Hepatocyte (in vitro differentiated cells): Measurements from ENCODE around the gene TRIM7. TPM values are rescaled to one million over a fixed set of nuclear protein-coding genes. Genes with fewer than 3 reads are reported as not detected.
"Not testable (repeated sequence)": the region's sequence is repeated elsewhere in the genome, so short reads cannot be mapped to it uniquely, and the experiment has no call there.

Experiments
- DNase-seq: peaks from one replicate; pipeline ENCODE4 v3.0.0-alpha.2; 2016; ENCODE audit warnings: low spot score
- H2AFZ ChIP-seq: fragments of 200-600 bp; sonication (generic); 2 replicates; pipeline ENCODE4 v1.6.0; 2016; ENCODE audit warnings: antibody characterized with exemption, mild to moderate bottlenecking
- H3K27ac ChIP-seq: fragments of 200-600 bp; sonication (generic); 2 replicates; pipeline ENCODE4 v1.5.1; 2016; ENCODE audit warnings: mild to moderate bottlenecking
- H3K27me3 ChIP-seq: fragments of 200-600 bp; sonication (generic); 2 replicates; pipeline ENCODE4 v1.6.1; 2016
- H3K36me3 ChIP-seq: fragments of 200-600 bp; sonication (generic); replicated peaks from 2 replicates; pipeline ENCODE4 v1.5.1; 2016; ENCODE audit warnings: low read depth; ENCODE audit not compliant: insufficient read depth
- H3K4me1 ChIP-seq: fragments of 200-600 bp; sonication (generic); 2 replicates; pipeline ENCODE4 v1.5.1; 2016; ENCODE audit warnings: mild to moderate bottlenecking, moderate library complexity; ENCODE audit not compliant: insufficient read depth
- H3K4me2 ChIP-seq: fragments of 200-600 bp; sonication (generic); 2 replicates; pipeline ENCODE4 v1.6.0; 2016
- H3K4me3 ChIP-seq: fragments of 200-600 bp; sonication (generic); 2 replicates; pipeline ENCODE4 v1.5.1; 2016; ENCODE audit warnings: mild to moderate bottlenecking
- H3K79me2 ChIP-seq: fragments of 200-600 bp; sonication (generic); 2 replicates; pipeline ENCODE4 v1.6.0; 2017; ENCODE audit warnings: mild to moderate bottlenecking
- H3K9me2 ChIP-seq: fragments of 200-600 bp; sonication (generic); replicated peaks from 2 replicates; pipeline ENCODE4 v1.6.0; 2017; ENCODE audit warnings: mild to moderate bottlenecking; ENCODE audit not compliant: insufficient read depth
- H3K9me3 ChIP-seq: fragments of 200-600 bp; sonication (generic); 2 replicates; pipeline ENCODE4 v1.5.1; 2016; ENCODE audit warnings: low read depth, mild to moderate bottlenecking
- H4K20me1 ChIP-seq: fragments of 200-600 bp; sonication (generic); 2 replicates; pipeline ENCODE4 v1.6.0; 2016; ENCODE audit warnings: mild to moderate bottlenecking; ENCODE audit not compliant: insufficient read depth, poor library complexity, severe bottlenecking
- EZH2 ChIP-seq: fragments of 200-600 bp; sonication (generic); IDR thresholded peaks from 2 replicates; pipeline ENCODE4 v1.6.1; 2016; ENCODE audit warnings: antibody characterized with exemption, mild to moderate bottlenecking, borderline replicate concordance
- EZH2phosphoT487 ChIP-seq: fragments of 200-600 bp; sonication (generic); IDR thresholded peaks from one replicate; pipeline ENCODE4 v1.6.1; 2018; ENCODE audit warnings: antibody characterized with exemption, mild to moderate bottlenecking, low read depth, moderate library complexity; ENCODE audit not compliant: unreplicated experiment, severe bottlenecking
- WGBS: methylation state at CpG from one replicate; pipeline ENCODE4 v1.1.6; 2016; ENCODE audit warnings: low lambda C conversion rate; ENCODE audit errors: missing lambda C conversion rate; 5-methylcytosine and 5-hydroxymethylcytosine counted together
- polyA plus RNA-seq: library from polyadenylated mRNA; unstranded; fragments of >200 nt; fragmentation: Nextera tagmentation; extraction: Ambion mirVana; gene quantifications from 2 replicates; pipeline ENCODE4 v1.2.1, GENCODE V29; 2016
- total RNA-seq: library from RNA; depleted of rRNA; stranded (reverse); fragments of >200 nt; gene quantifications from 2 replicates; pipeline ENCODE4 v1.2.3, GENCODE V29; 2014
- TF ChIP-seq, protein P1 (sequence below): fragments of 200-600 bp; sonication (generic); IDR thresholded peaks from 2 replicates; pipeline ENCODE4 v1.5.1; 2016; ENCODE audit warnings: antibody characterized with exemption, mild to moderate bottlenecking; ENCODE audit not compliant: poor library complexity

TRIM7 gene
- total and polyA plus RNA-seq, 2 experiments from 2014 or later, result 0.35 TPM; not detected in 1

DNA sequence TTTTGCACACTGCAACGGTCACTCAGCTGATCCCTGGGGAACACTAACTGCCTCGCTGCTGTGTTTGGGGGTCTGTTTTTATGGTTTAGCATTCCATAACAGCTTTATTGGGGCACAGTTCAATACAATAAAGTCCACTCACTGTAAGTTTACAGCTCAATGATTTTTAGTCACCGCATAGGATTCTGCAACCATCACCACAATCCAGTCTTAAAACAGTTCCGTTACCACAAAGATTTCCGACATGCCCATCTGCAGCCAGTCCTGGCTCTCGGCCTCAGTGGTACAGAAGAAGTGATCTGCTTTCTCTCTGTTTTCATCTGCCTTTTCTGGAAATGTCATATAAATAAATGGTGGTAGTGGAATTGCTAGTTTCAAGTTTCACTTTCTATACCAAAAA, 34.0 kb downstream of the TRIM7 start:
- no peak overlapping the region for H2AFZ ChIP-seq
- TF ChIP-seq EZH2 (no peak), EZH2phosphoT487 (no peak)
- TF ChIP-seq, protein P1, sequence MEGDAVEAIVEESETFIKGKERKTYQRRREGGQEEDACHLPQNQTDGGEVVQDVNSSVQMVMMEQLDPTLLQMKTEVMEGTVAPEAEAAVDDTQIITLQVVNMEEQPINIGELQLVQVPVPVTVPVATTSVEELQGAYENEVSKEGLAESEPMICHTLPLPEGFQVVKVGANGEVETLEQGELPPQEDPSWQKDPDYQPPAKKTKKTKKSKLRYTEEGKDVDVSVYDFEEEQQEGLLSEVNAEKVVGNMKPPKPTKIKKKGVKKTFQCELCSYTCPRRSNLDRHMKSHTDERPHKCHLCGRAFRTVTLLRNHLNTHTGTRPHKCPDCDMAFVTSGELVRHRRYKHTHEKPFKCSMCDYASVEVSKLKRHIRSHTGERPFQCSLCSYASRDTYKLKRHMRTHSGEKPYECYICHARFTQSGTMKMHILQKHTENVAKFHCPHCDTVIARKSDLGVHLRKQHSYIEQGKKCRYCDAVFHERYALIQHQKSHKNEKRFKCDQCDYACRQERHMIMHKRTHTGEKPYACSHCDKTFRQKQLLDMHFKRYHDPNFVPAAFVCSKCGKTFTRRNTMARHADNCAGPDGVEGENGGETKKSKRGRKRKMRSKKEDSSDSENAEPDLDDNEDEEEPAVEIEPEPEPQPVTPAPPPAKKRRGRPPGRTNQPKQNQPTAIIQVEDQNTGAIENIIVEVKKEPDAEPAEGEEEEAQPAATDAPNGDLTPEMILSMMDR, result no peak
- H3K9me3 ChIP-seq, result no peaks in the 10 kb centered on the region
- H3K79me2 ChIP-seq, result no peaks in the 10 kb centered on the region
- H4K20me1 ChIP-seq, result no peaks in the 10 kb centered on the region
- no peak for DNase-seq
- H3K27ac ChIP-seq, result no peak overlapping the region
- H3K4me1 ChIP-seq, result peaks cover 16% of the 10 kb centered on the region
- peak overlapping the region; percentile 85 for H3K4me2 ChIP-seq
- no peak overlapping the region for H3K4me3 ChIP-seq
- 55% methylated on average over 6 of the region's 6 CpGs for WGBS
- H3K27me3 ChIP-seq, result peaks cover 55% of the 10 kb centered on the region
- no peaks in the 10 kb centered on the region for H3K36me3 ChIP-seq
- no peaks in the 10 kb centered on the region for H3K9me2 ChIP-seq

DNA sequence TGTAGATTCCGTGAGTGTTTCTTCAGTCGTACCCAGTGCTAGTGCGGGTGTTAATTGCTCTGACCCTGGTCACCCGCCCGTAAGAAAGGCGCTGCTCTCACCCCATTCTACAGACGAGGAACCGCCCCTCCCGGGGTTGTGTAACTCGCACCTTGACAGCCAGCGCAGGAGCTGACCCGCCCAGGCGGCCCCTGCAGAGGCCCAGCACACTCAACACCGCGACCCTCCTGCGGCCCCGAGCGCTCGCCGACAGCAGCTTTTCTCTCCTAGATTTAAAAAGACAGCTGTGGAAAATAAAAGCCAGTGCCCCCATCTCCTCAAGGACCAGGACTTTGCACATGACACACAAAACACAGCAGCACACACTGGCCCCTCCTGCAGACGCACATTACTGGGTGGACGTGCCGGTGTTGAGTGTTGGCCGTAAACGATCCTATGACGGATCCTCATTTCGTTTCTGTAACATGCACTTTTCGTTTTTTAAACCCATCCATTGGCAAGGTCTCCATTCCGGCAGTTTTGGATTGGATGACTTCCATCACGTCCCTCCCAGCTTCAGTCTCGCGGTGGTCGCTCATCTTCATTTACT, 34.7 kb downstream of the TRIM7 start:
- H3K9me2 ChIP-seq, result no peaks in the 10 kb centered on the region
- no peaks in the 10 kb centered on the region for H3K79me2 ChIP-seq
- H3K4me2 ChIP-seq, result peak overlapping the region; percentile 85
- peak overlapping the region; percentile 18 for H3K4me3 ChIP-seq
- no peaks in the 10 kb centered on the region for H3K9me3 ChIP-seq
- peaks cover 16% of the 10 kb centered on the region for H3K4me1 ChIP-seq
- 9% methylated on average over 33 of the region's 33 CpGs for WGBS
- H3K27ac ChIP-seq, result no peak overlapping the region
- DNase-seq, result peak; percentile 37
- H3K27me3 ChIP-seq, result peaks cover 59% of the 10 kb centered on the region
- H4K20me1 ChIP-seq, result no peaks in the 10 kb centered on the region
- no peak for TF ChIP-seq EZH2
- no peak for TF ChIP-seq EZH2phosphoT487
- TF ChIP-seq, protein P1, result no peak
- peak overlapping the region; percentile 47 for H2AFZ ChIP-seq
- no peaks in the 10 kb centered on the region for H3K36me3 ChIP-seq

DNA sequence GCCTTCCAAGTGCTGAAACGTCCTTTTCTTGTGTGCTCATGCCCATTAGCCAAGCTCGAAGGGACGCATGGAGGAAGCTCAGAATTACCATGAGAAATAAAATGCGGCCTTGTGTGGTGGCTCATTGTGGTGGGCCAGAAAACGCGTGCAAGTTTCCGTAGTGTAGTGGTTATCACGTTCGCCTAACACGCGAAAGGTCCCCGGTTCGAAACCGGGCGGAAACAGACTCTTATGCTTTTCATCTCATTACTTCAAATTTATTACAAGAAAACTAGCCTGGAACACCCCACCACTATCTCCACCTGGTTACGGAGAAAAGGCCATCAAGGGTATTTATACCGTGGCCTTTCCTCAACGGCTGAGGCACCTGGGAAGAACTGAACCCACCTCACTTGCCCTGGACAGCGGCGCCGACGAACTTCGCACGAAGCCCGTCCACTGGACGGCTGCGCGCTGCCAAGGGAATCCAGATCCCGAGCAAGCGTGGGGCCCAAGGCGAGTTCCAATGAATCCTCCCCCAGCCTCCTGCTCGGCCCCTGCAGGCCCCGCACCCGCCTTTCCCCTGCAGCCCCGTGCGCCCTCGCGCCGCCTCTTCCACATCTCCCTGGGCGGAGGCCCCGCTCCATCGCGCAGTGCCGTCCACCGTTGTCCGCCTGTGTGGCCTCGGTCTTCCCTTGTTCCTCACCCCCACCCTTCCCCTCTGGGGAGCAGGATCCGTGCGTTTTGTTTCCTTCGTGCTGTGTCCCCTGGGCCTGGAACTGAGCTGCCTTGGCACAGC, 35.3 kb downstream of the TRIM7 start:
- H3K36me3 ChIP-seq, H4K20me1 ChIP-seq, H3K9me2 ChIP-seq, H3K9me3 ChIP-seq, H3K27ac ChIP-seq, H3K79me2 ChIP-seq: not testable (repeated sequence)
- Histone ChIP-seq H3K27me3 (peaks cover 59% of the 10 kb centered on the region), H3K4me1 (peaks cover 16% of the 10 kb centered on the region), H3K4me3 (peak overlapping the region; percentile 18), H2AFZ (peak overlapping the region; percentile 47), H3K4me2 (peak overlapping the region; percentile 85)
- 6% methylated on average over 48 of the region's 50 CpGs for WGBS
- peak; percentile 52 for TF ChIP-seq EZH2
- DNase-seq, result peak; percentile 54

DNA sequence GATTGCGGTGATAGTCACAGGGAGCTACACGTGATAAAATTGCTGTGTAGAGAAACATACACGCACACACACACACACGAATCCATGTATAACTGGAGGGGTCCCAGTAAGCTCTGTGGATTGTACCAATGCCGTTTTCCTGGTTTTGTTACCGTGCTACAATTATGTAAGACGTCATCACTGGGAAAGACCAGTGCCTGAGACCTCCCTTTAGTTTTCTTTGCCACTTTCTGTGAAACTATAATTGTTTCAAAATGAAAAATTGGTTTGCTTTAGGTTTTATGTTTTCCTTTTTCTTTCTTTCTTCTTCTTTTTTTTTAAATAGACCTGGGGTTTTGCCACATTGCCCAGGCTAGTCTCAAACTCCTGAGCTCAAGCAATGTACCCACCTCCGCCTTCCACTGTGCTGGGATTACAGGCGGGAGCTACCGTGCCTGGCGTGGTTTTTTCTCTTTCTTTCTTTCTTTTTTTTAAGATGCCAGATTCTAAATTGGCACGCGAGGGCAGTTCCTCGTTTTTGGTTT, 36.3 kb downstream of the TRIM7 start:
- Histone ChIP-seq H3K9me2 (no peaks in the 10 kb centered on the region), H3K27ac (no peak overlapping the region), H3K79me2 (no peaks in the 10 kb centered on the region), H3K9me3 (no peaks in the 10 kb centered on the region), H3K36me3 (no peaks in the 10 kb centered on the region), H3K4me1 (peaks cover 16% of the 10 kb centered on the region), H4K20me1 (no peaks in the 10 kb centered on the region), H3K4me2 (peak overlapping the region; percentile 85), H3K4me3 (no peak overlapping the region), H3K27me3 (peaks cover 54% of the 10 kb centered on the region), H2AFZ (no peak overlapping the region)
- WGBS, result 19% methylated on average over 14 of the region's 14 CpGs
- TF ChIP-seq, protein P1, result no peak
- TF ChIP-seq EZH2, result no peak
- TF ChIP-seq EZH2phosphoT487, result no peak
- no peak for DNase-seq
